Measurements from ENCODE around the gene CEP83.
"Not testable (repeated sequence)": the region's sequence is repeated elsewhere in the genome, so short reads cannot be mapped to it uniquely, and the experiment has no call there.

Gene CEP83

GRCh38 chr12:94459728-94460615 lies at the start of gene CEP83:
TSS of gene CEP83 (minus strand) at chr12:94459867. CDS start at chr12:94412490, 47,377 bp downstream.
- DNase-seq, result peak; percentile 90 to 92

GRCh38 chr12:94509317-94509716 lies 49.6 kb upstream of the CEP83 start:
- DNase-seq, result no peak

- DNase-seq, result no peak
These were observed 47.8 kb upstream of the CEP83 start for GRCh38 chr12:94507455-94507854.

- DNase-seq, result no peak
These were observed 44.7 kb upstream of the CEP83 start for GRCh38 chr12:94504386-94504785.

- DNase-seq, result no peak
These were observed 44.0 kb upstream of the CEP83 start for GRCh38 chr12:94503619-94504018.

- no peak for DNase-seq
These were observed 41.3 kb upstream of the CEP83 start for GRCh38 chr12:94500831-94501567.

- no peak for DNase-seq
These were observed 39.0 kb upstream of the CEP83 start for GRCh38 chr12:94498698-94499097.

- DNase-seq, result no peak
These were observed 38.4 kb upstream of the CEP83 start for GRCh38 chr12:94498073-94498472.

GRCh38 chr12:94495445-94496115 lies 35.9 kb upstream of the CEP83 start:
- no peak for DNase-seq

GRCh38 chr12:94491489-94491888 lies 31.8 kb upstream of the CEP83 start:
- DNase-seq, result no peak

GRCh38 chr12:94488463-94488862 lies 28.8 kb upstream of the CEP83 start:
- DNase-seq, result no peak

GRCh38 chr12:94481734-94482133 lies 22.1 kb upstream of the CEP83 start:
- DNase-seq, result no peak

- no peak for DNase-seq
These were observed 9.9 kb upstream of the CEP83 start for GRCh38 chr12:94469522-94469921.

GRCh38 chr12:94460616-94460959 lies 921 bp upstream of the CEP83 start:
- no peak for DNase-seq

GRCh38 chr12:94458877-94459727 lies 565 bp downstream of the CEP83 start:
- DNase-seq, result peak in 1 of 2 experiments; percentile 34

- DNase-seq, result no peak
These were observed 2.4 kb downstream of the CEP83 start for GRCh38 chr12:94457311-94457710.

- not testable (repeated sequence) for DNase-seq
These were observed 5.3 kb downstream of the CEP83 start for GRCh38 chr12:94454318-94454717.

- no peak for DNase-seq
These were observed 14.0 kb downstream of the CEP83 start for GRCh38 chr12:94445662-94446061.

GRCh38 chr12:94437303-94437702 lies 22.4 kb downstream of the CEP83 start:
- no peak for DNase-seq

GRCh38 chr12:94435511-94435927 lies 24.1 kb downstream of the CEP83 start:
- DNase-seq, result peak in 1 of 2 experiments; percentile 3

GRCh38 chr12:94434171-94434570 lies 25.5 kb downstream of the CEP83 start:
- no peak for DNase-seq

GRCh38 chr12:94433744-94434143 lies 25.9 kb downstream of the CEP83 start:
- no peak for DNase-seq

GRCh38 chr12:94430304-94430703 lies 29.4 kb downstream of the CEP83 start:
- DNase-seq, result no peak

Data from NCI-H446 (cell line).